Naive thymus-derived CD4-positive, alpha-beta T cell (primary cell): ENCODE data around the gene GALNT2. TPM values are rescaled to one million over a fixed set of nuclear protein-coding genes. Genes with fewer than 3 reads are reported as not detected.
A peak's percentile ranks its signal among the peaks of the same experiment; 100 is the strongest.

Experiments
- ATAC-seq: fragments of 150-1000 bp; cut with Tn5 transposase; 2 replicates; pipeline ENCODE4 v1.10.0; 2021; ENCODE audit warnings: mild to moderate bottlenecking, moderate library complexity
- CTCF ChIA-PET: fragments of 350-600 bp; sonication (Branson Sonifier 250); formaldehyde crosslinking; loops from one replicate; lab custom pipeline; 2021; ENCODE audit warnings: antibody characterized with exemption; lab: Charles Lee
- POLR2A ChIA-PET: fragments of 350-600 bp; sonication (Branson Sonifier 250); formaldehyde crosslinking; loops from one replicate; lab custom pipeline; 2021; ENCODE audit warnings: antibody characterized with exemption, inconsistent platforms; lab: Charles Lee
- DNase-seq, 9 donors: peaks; one replicate each; pipeline versions ENCODE4 v3.0.0 to v3.0.0-alpha.2; 2020 to 2022; ENCODE audit warnings: mixed read lengths in 1 of 9
- H3K27ac ChIP-seq: one replicate; pipeline ENCODE4 v1.7.0; 2013; ENCODE audit warnings: mild to moderate bottlenecking, low read depth, low read length, moderate library complexity
- H3K27me3 ChIP-seq, 2 donors: one replicate each; pipeline ENCODE4 v1.7.0; 2013; ENCODE audit warnings: low read length in 2 of 2, mild to moderate bottlenecking in 2 of 2, moderate library complexity in 2 of 2; ENCODE audit not compliant: control insufficient read depth in 2 of 2, insufficient read depth in 2 of 2
- H3K36me3 ChIP-seq, 3 experiments: 1 replicate in 2 of 3; 2 replicates in 1 of 3; pipeline ENCODE4 v1.7.0; 2013; ENCODE audit warnings: low read length in 3 of 3, mild to moderate bottlenecking in 3 of 3, moderate library complexity in 1 of 3; ENCODE audit not compliant: insufficient read depth in 3 of 3, control insufficient read depth in 2 of 3
- H3K4me1 ChIP-seq, 2 donors: one replicate each; pipeline ENCODE4 v1.7.0; 2013; ENCODE audit warnings: low read length in 2 of 2, mild to moderate bottlenecking in 2 of 2, moderate library complexity in 1 of 2; ENCODE audit not compliant: control insufficient read depth in 2 of 2, insufficient read depth in 2 of 2
- H3K4me3 ChIP-seq: 2 replicates; pipeline ENCODE4 v1.7.0; 2013; ENCODE audit warnings: mild to moderate bottlenecking, low read length
- H3K9me3 ChIP-seq, 3 experiments: 1 replicate in 2 of 3; 2 replicates in 1 of 3; pipeline ENCODE4 v1.7.0; 2013; ENCODE audit warnings: low read length in 3 of 3; ENCODE audit not compliant: control insufficient read depth in 2 of 3
- H3K27ac Mint-ChIP-seq, 9 donors: one replicate each; pipeline ENCODE4 v1.8.0; 2020 to 2022; ENCODE audit warnings: mixed read lengths in 9 of 9, mild to moderate bottlenecking in 8 of 9, moderate library complexity in 5 of 9, inconsistent platforms in 2 of 9
- H3K27me3 Mint-ChIP-seq, 5 donors: one replicate each; pipeline ENCODE4 v1.8.0; 2021 to 2022; ENCODE audit warnings: mixed read lengths in 5 of 5, mild to moderate bottlenecking in 1 of 5
- H3K36me3 Mint-ChIP-seq, 5 donors: one replicate each; pipeline ENCODE4 v1.8.0; 2020 to 2022; ENCODE audit warnings: mixed read lengths in 5 of 5, mild to moderate bottlenecking in 3 of 5, inconsistent platforms in 1 of 5
- H3K4me1 Mint-ChIP-seq, 7 donors: one replicate each; pipeline ENCODE4 v1.8.0; 2020 to 2022; ENCODE audit warnings: mixed read lengths in 7 of 7, mild to moderate bottlenecking in 3 of 7, inconsistent platforms in 1 of 7
- H3K4me3 Mint-ChIP-seq, 10 donors: one replicate each; pipeline ENCODE4 v1.8.0; 2020 to 2022; ENCODE audit warnings: mild to moderate bottlenecking in 10 of 10, mixed read lengths in 10 of 10, moderate library complexity in 6 of 10, inconsistent platforms in 2 of 10
- H3K9me3 Mint-ChIP-seq, 11 donors: one replicate each; pipeline ENCODE4 v1.8.0; 2020 to 2022; ENCODE audit warnings: mixed read lengths in 11 of 11, mild to moderate bottlenecking in 4 of 11, inconsistent platforms in 1 of 11, moderate library complexity in 1 of 11
- intact Hi-C, 2 donors: fragments of 100-400 bp; cut with micrococcal nuclease; formaldehyde crosslinking; loops; one replicate each; pipeline ENCODE4 v1.15.1; 2023
- polyA plus RNA-seq, 2 donors: library from polyadenylated mRNA; unstranded; fragments of 300-500 nt; fragmentation: Illumina TruSeq; gene quantifications; one replicate each; pipeline ENCODE4 v1.2.3, GENCODE V29; 2021
- total RNA-seq, 6 experiments: library from RNA in 5 of 6; stranded (reverse) in 5 of 6; gene quantifications; 1 replicate in 5 of 6; 2 replicates in 1 of 6; pipeline ENCODE4 v1.2.3 and lab custom pipeline; 2021 to 2026

GALNT2 gene
- total and polyA plus RNA-seq, 7 experiments from 2014 or later: 12.0 to 32.7 (median 23.3) TPM

DNA sequence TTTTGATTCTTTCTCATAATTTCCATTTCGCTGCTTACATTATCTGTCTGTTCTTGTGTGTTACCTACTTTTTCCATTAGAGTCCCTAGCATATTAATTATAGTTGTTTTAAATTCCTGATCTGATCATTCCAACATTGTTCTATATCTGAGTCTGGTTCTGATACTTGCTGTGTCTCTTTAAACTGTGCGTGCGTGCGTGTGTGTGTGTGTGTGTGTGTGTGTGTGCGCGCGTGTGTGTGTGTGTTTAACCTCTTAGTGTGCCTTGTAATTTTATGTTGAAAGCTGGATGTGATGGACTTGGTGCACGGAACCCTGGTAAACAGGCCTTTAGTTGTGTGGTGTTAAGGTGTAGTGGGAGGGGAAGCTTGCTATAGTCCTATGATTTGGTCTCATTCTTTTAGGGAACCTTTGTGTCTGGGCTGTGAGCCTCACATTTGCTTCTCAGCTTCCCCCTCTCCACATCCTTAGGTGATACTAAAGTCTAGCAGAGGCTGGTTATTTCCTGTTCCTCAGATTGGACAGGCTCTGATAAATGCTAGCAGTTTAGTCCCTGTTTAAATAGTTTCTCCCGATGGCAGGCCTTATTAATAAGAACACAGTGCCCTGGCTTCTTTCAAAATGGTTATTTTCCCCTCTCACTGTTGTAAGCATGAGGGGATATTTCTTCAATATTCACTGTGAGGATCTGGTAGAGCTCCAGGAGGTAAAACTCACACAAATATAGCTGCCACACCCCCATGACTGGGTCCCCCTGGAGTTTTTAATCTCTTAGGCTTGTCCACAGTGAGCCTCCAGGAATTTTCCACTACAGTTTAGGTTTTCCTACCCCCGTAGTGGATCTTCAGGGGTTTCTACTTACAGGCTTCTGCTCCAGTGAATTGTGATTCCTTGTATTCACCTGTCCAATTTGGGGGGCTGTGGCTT is 118.3 kb downstream of the GALNT2 start:
- H3K4me3 Mint-ChIP-seq: peak overlapping the region in 1 of 10 donors; percentile 54
- H3K27ac ChIP-seq: no peak overlapping the region
- ATAC-seq: no peak

DNA sequence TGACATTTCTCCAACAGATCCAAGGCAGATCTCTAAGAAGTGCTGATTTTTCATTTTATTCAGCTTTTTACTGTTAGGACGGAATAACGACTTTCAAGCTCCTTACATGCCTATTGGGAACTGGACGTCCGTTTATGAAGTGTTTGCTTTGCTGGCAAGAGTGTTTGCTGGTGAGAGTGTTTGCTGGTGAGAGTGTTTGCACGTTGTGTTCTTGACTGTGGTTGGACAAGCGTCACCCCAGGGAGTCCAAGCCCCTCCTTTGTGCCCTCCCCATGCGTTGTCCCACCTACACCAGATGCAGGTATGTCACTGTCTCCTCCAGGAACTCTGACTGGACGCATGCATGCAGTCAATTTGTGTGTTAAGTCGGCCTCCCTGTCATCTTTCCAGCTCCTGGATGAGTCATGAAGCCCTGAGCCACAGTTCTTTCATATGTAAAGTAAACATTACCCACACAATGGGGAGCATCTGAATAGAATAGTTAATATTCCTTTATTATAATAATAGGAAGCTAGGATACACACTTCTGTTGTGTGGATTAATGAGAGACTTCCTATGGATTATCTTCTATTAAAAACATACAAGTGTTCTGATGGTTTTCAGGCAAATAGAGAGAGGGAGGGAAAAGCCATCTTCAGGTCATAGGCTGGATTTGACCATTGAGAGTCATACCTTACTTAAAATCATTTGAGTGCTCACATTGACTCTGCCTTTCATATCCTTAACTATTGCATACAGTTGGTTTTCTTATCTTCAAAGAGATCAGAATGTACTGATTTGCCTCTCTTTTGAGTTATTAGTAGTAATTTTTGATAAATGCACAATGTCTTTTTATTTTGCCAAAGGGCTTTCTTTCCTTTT is 119.2 kb downstream of the GALNT2 start:
- Histone ChIP-seq H3K4me1 (peaks cover 8 to 14% of the 10 kb centered on the region in 2 donors), H3K9me3 (no peaks in the 10 kb centered on the region), H3K36me3 (no peaks in the 10 kb centered on the region), H3K4me3 (no peak overlapping the region), H3K27ac (no peak overlapping the region), H3K27me3 (no peaks in the 10 kb centered on the region)
- H3K27me3 Mint-ChIP-seq: no peaks in the 10 kb centered on the region
- H3K9me3 Mint-ChIP-seq: peaks cover 0 to 13% (median 5%) of the 10 kb centered on the region in 11 donors
- ChIA-PET CTCF (no interaction called here), POLR2A (interaction anchor here (0.5 kb wide), 1 partner anchor 167 kb away, joined by 4 read pairs; no protein-coding TSS in a partner anchor)
- intact Hi-C loops: no loop called here
- peaks cover 10 to 54% (median 25%) of the 10 kb centered on the region in 5 donors for H3K36me3 Mint-ChIP-seq
- DNase-seq (peak in 1 of 9 donors; percentile 34), ATAC-seq (no peak)
- peak overlapping the region in 7 of 10 donors; percentile 7 to 54 (median 30) for H3K4me3 Mint-ChIP-seq
- H3K27ac Mint-ChIP-seq: peak overlapping the region in 3 of 9 donors; percentile 43 to 84 (median 62)
- H3K4me1 Mint-ChIP-seq: peaks cover 39 to 65% (median 52%) of the 10 kb centered on the region in 7 donors

More for the DNA sequence above, 118.3 kb downstream of the GALNT2 start:
- peaks cover 39 to 59% (median 55%) of the 10 kb centered on the region in 7 donors for H3K4me1 Mint-ChIP-seq
- H3K27ac Mint-ChIP-seq: no peak overlapping the region
- ChIA-PET POLR2A (no interaction called here), CTCF (no interaction called here)
- H3K36me3 ChIP-seq: no peaks in the 10 kb centered on the region
- no peaks in the 10 kb centered on the region for H3K27me3 ChIP-seq
- peaks cover 10 to 59% (median 30%) of the 10 kb centered on the region in 5 donors for H3K36me3 Mint-ChIP-seq
- peak in 1 of 9 donors; percentile 2 for DNase-seq
- peaks cover 8 to 14% of the 10 kb centered on the region in 2 donors for H3K4me1 ChIP-seq
- intact Hi-C loops: no loop called here
- no peaks in the 10 kb centered on the region for H3K9me3 ChIP-seq
- no peaks in the 10 kb centered on the region for H3K27me3 Mint-ChIP-seq
- H3K4me3 ChIP-seq: no peak overlapping the region
- peaks cover 0 to 13% (median 5%) of the 10 kb centered on the region in 11 donors for H3K9me3 Mint-ChIP-seq

DNA sequence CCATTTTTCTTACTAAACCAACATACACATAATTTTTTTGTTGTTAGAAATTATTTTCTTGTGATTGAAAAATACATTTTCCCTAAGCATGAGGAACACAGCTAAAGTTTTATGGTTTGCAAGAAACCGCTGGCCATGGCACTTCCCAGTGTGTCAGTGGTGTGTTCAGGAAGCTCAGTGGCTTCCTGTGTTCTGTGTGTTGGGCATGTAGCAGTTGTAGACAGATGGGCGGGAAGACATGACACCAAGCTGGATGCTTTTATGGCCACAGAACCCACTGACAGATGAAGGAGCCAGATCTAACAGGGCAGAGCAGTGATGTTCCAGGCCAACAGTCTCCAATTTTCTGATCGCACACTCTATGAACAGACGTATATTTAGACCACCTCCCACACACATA is 119.8 kb downstream of the GALNT2 start:
- intact Hi-C loops: no loop called here
- no peaks in the 10 kb centered on the region for H3K9me3 ChIP-seq
- no peak overlapping the region for H3K4me3 ChIP-seq
- peak overlapping the region in 8 of 10 donors; percentile 7 to 68 (median 37) for H3K4me3 Mint-ChIP-seq
- H3K4me1 Mint-ChIP-seq: peaks cover 39 to 65% (median 50%) of the 10 kb centered on the region in 7 donors
- ATAC-seq (peak; percentile 47), DNase-seq (peak in 2 of 9 donors; percentile 12 to 17)
- H3K27ac Mint-ChIP-seq: peak overlapping the region in 5 of 9 donors; percentile 13 to 32 (median 22)
- peaks cover 10 to 49% (median 24%) of the 10 kb centered on the region in 5 donors for H3K36me3 Mint-ChIP-seq
- no peaks in the 10 kb centered on the region for H3K27me3 Mint-ChIP-seq
- no peak overlapping the region for H3K27ac ChIP-seq
- ChIA-PET CTCF (no interaction called here), POLR2A (interaction anchor here (0.5 kb wide), 1 partner anchor 166 kb away, joined by 4 read pairs; no protein-coding TSS in a partner anchor)
- peaks cover 0 to 13% (median 5%) of the 10 kb centered on the region in 11 donors for H3K9me3 Mint-ChIP-seq
- no peaks in the 10 kb centered on the region for H3K27me3 ChIP-seq
- peaks cover 8 to 14% of the 10 kb centered on the region in 2 donors for H3K4me1 ChIP-seq
- H3K36me3 ChIP-seq: no peaks in the 10 kb centered on the region

DNA sequence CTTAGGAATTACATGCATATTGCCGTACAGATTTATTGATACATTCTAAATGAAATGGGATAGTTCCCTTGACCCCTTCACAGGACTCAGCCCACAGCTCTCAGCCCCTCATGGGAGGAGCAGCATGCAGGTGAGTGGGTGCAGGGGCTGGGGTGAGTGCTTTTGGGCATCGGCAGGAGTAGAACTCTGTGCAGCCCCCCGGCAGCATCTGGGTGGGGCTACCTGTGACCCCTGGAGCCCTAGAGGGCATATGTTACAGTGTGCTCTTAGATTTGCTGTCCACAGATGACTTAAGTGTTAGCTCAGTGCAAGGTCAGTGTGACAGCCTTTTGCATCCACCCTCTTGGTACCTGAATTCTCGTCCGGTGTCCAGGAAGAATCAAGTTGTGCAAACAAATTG is 120.3 kb downstream of the GALNT2 start:
- H3K9me3 ChIP-seq: no peaks in the 10 kb centered on the region
- H3K27me3 ChIP-seq: no peaks in the 10 kb centered on the region
- H3K27me3 Mint-ChIP-seq: no peaks in the 10 kb centered on the region
- H3K4me3 ChIP-seq: no peak overlapping the region
- H3K36me3 Mint-ChIP-seq: peaks cover 9 to 52% (median 24%) of the 10 kb centered on the region in 5 donors
- no peak overlapping the region for H3K27ac ChIP-seq
- peaks cover 0 to 13% (median 5%) of the 10 kb centered on the region in 11 donors for H3K9me3 Mint-ChIP-seq
- ChIA-PET CTCF (no interaction called here), POLR2A (no interaction called here)
- peaks cover 37 to 63% (median 53%) of the 10 kb centered on the region in 7 donors for H3K4me1 Mint-ChIP-seq
- no peak for ATAC-seq
- intact Hi-C loops: no loop called here
- DNase-seq: no peak
- peaks cover 8 to 14% of the 10 kb centered on the region in 2 donors for H3K4me1 ChIP-seq
- H3K36me3 ChIP-seq: no peaks in the 10 kb centered on the region
- peak overlapping the region in 5 of 9 donors; percentile 13 to 32 (median 22) for H3K27ac Mint-ChIP-seq
- peak overlapping the region in 7 of 10 donors; percentile 7 to 68 (median 44) for H3K4me3 Mint-ChIP-seq

GRCh38 chr1:230188826-230189225 is 121.8 kb downstream of the GALNT2 start:
- CTCF ChIA-PET: no interaction called here
- H3K27ac Mint-ChIP-seq: peak overlapping the region in 2 of 9 donors; percentile 27 to 59
- Histone ChIP-seq H3K4me1 (peaks cover 8 to 14% of the 10 kb centered on the region in 2 donors), H3K27ac (no peak overlapping the region), H3K27me3 (no peaks in the 10 kb centered on the region), H3K4me3 (no peak overlapping the region), H3K36me3 (no peaks in the 10 kb centered on the region), H3K9me3 (no peaks in the 10 kb centered on the region)
- intact Hi-C loops: no loop called here
- POLR2A ChIA-PET: no interaction called here
- H3K9me3 Mint-ChIP-seq: peaks cover 0 to 12% (median 5%) of the 10 kb centered on the region in 11 donors
- peaks cover 35 to 60% (median 56%) of the 10 kb centered on the region in 7 donors for H3K4me1 Mint-ChIP-seq
- peaks cover 7 to 48% (median 20%) of the 10 kb centered on the region in 5 donors for H3K36me3 Mint-ChIP-seq
- peak overlapping the region in 1 of 10 donors; percentile 5 for H3K4me3 Mint-ChIP-seq
- ATAC-seq (no peak), DNase-seq (no peak)
- no peaks in the 10 kb centered on the region for H3K27me3 Mint-ChIP-seq

GRCh38 chr1:230189341-230189740 is 122.3 kb downstream of the GALNT2 start:
- ChIA-PET CTCF (no interaction called here), POLR2A (no interaction called here)
- Mint-ChIP-seq H3K4me3 (no peak overlapping the region), H3K27me3 (no peaks in the 10 kb centered on the region), H3K27ac (peak overlapping the region in 1 of 9 donors; percentile 0), H3K36me3 (peaks cover 7 to 43% (median 17%) of the 10 kb centered on the region in 5 donors), H3K9me3 (peaks cover 0 to 7% (median 4%) of the 10 kb centered on the region in 11 donors), H3K4me1 (peaks cover 34 to 62% (median 55%) of the 10 kb centered on the region in 7 donors)
- H3K9me3 ChIP-seq: no peaks in the 10 kb centered on the region
- ATAC-seq (no peak), DNase-seq (peak in 2 of 9 donors; percentile 11 to 19)
- no peak overlapping the region for H3K27ac ChIP-seq
- no peaks in the 10 kb centered on the region for H3K36me3 ChIP-seq
- no peaks in the 10 kb centered on the region for H3K27me3 ChIP-seq
- no peak overlapping the region for H3K4me3 ChIP-seq
- peaks cover 8 to 14% of the 10 kb centered on the region in 2 donors for H3K4me1 ChIP-seq
- intact Hi-C loops: no loop called here
